H9 (cell line): Measurements from ENCODE around the gene MRPS5. TPM values are rescaled to one million over a fixed set of nuclear protein-coding genes. Genes with fewer than 3 reads are reported as not detected.

Experiments used
- DNase-seq: peaks from one replicate; pipeline ENCODE4 v3.0.0-alpha.2; 2017
- H2AFZ ChIP-seq: one replicate; pipeline ENCODE4 v1.6.1; 2013; ENCODE audit warnings: mild to moderate bottlenecking, low read length, control low read depth, moderate library complexity
- H2AK5ac ChIP-seq: 2 replicates; pipeline ENCODE4 v1.6.1; 2013; ENCODE audit warnings: low read length, control low read depth, mixed read lengths; ENCODE audit not compliant: insufficient read length
- H2BK120ac ChIP-seq: one replicate; pipeline ENCODE4 v1.6.1; 2013; ENCODE audit warnings: low read depth, mild to moderate bottlenecking, low read length, control low read depth, inconsistent platforms; ENCODE audit not compliant: poor library complexity, severe bottlenecking
- H2BK12ac ChIP-seq: 2 replicates; pipeline ENCODE4 v1.6.1; 2013; ENCODE audit warnings: low read length, control low read depth, mixed read lengths, low read depth; ENCODE audit not compliant: insufficient read length
- H2BK15ac ChIP-seq: 2 replicates; pipeline ENCODE4 v1.6.1; 2013; ENCODE audit warnings: low read depth, low read length, control low read depth
- H2BK20ac ChIP-seq: one replicate; pipeline ENCODE4 v1.6.1; 2013; ENCODE audit warnings: low read depth, mild to moderate bottlenecking, low read length, control low read depth, inconsistent platforms; ENCODE audit not compliant: poor library complexity, severe bottlenecking
- H2BK5ac ChIP-seq: 2 replicates; pipeline ENCODE4 v1.6.1; 2013; ENCODE audit warnings: low read length, control low read depth, mixed read lengths; ENCODE audit not compliant: insufficient read length
- H3K14ac ChIP-seq: 2 replicates; pipeline ENCODE4 v1.6.1; 2013; ENCODE audit warnings: low read length, control low read depth; ENCODE audit not compliant: insufficient read depth
- H3K18ac ChIP-seq: 2 replicates; pipeline ENCODE4 v1.6.1; 2013; ENCODE audit warnings: low read depth, mild to moderate bottlenecking, mixed read lengths, low read length, control low read depth; ENCODE audit not compliant: insufficient read length
- H3K23ac ChIP-seq: 2 replicates; pipeline ENCODE4 v1.6.1; 2013; ENCODE audit warnings: low read length, control low read depth, mixed read lengths, low read depth; ENCODE audit not compliant: insufficient read length
- H3K23me2 ChIP-seq: 2 replicates; pipeline ENCODE4 v1.6.1; 2013; ENCODE audit warnings: low read depth, mild to moderate bottlenecking, mixed read lengths, low read length, control low read depth; ENCODE audit not compliant: insufficient read length, poor library complexity, severe bottlenecking
- H3K27ac ChIP-seq: 2 replicates; pipeline ENCODE4 v1.5.1; 2013; ENCODE audit warnings: low read length, control low read depth, mixed read lengths, low read depth; ENCODE audit not compliant: insufficient read length
- H3K27me3 ChIP-seq: 2 replicates; pipeline ENCODE4 v1.6.1; 2013; ENCODE audit warnings: low read length, control low read depth, inconsistent platforms; ENCODE audit not compliant: insufficient read depth
- H3K4ac ChIP-seq: 2 replicates; pipeline ENCODE4 v1.6.1; 2013; ENCODE audit warnings: low read depth, mild to moderate bottlenecking, control low read depth, inconsistent platforms, low read length, moderate library complexity
- H3K4me1 ChIP-seq: 2 replicates; pipeline ENCODE4 v1.6.1; 2013; ENCODE audit warnings: low read length, control low read depth, inconsistent platforms; ENCODE audit not compliant: insufficient read depth
- H3K4me2 ChIP-seq: 2 replicates; pipeline ENCODE4 v1.6.1; 2013; ENCODE audit warnings: low read length, control low read depth, mixed read lengths; ENCODE audit not compliant: insufficient read length, insufficient read depth
- H3K56ac ChIP-seq: 2 replicates; pipeline ENCODE4 v1.6.1; 2013; ENCODE audit warnings: low read depth, mild to moderate bottlenecking, mixed read lengths, low read length, control low read depth; ENCODE audit not compliant: insufficient read length
- H3K79me1 ChIP-seq: 2 replicates; pipeline ENCODE4 v1.6.1; 2013; ENCODE audit warnings: low read depth, mild to moderate bottlenecking, moderate library complexity, low read length, control low read depth, inconsistent platforms; ENCODE audit not compliant: insufficient read depth, poor library complexity, severe bottlenecking
- H3K79me2 ChIP-seq: 2 replicates; pipeline ENCODE4 v1.6.1; 2013; ENCODE audit warnings: low read length, control low read depth, inconsistent platforms; ENCODE audit not compliant: insufficient read depth
- H3K9ac ChIP-seq: 2 replicates; pipeline ENCODE4 v1.6.1; 2013; ENCODE audit warnings: low read length, control low read depth, mixed read lengths; ENCODE audit not compliant: insufficient read length; ENCODE audit errors: extremely low read depth
- H3K9me3 ChIP-seq: one replicate; pipeline ENCODE4 v1.6.1; 2013; ENCODE audit warnings: low read depth, low read length, inconsistent platforms; ENCODE audit not compliant: control insufficient read depth
- H3T11ph ChIP-seq: one replicate; pipeline ENCODE4 v1.6.1; 2013; ENCODE audit warnings: mild to moderate bottlenecking, low read length, control low read depth, inconsistent platforms
- H4K20me1 ChIP-seq: one replicate; pipeline ENCODE4 v1.6.1; 2013; ENCODE audit not compliant: control insufficient read depth, insufficient read length, insufficient read depth
- H4K5ac ChIP-seq: 2 replicates; pipeline ENCODE4 v1.6.1; 2013; ENCODE audit warnings: low read depth, mild to moderate bottlenecking, mixed read lengths, low read length, control low read depth; ENCODE audit not compliant: insufficient read length
- H4K8ac ChIP-seq: replicated peaks from 2 replicates; pipeline ENCODE4 v1.6.1; 2013; ENCODE audit warnings: low read length, control low read depth, mixed read lengths, low read depth; ENCODE audit not compliant: insufficient read length
- H4K91ac ChIP-seq: 2 replicates; pipeline ENCODE4 v1.6.1; 2013; ENCODE audit warnings: low read depth, mild to moderate bottlenecking, moderate library complexity, mixed read lengths, low read length, control low read depth; ENCODE audit not compliant: insufficient read length
- H3K27ac Mint-ChIP-seq, 3 experiments: 2 replicates in 2 of 3; 3 replicates in 1 of 3; pipeline ENCODE4 v1.8.0; 2020 to 2021; ENCODE audit warnings: mixed read lengths in 3 of 3, mild to moderate bottlenecking in 1 of 3, moderate library complexity in 1 of 3
- H3K27me3 Mint-ChIP-seq: 2 replicates; pipeline ENCODE4 v1.8.0; 2021; ENCODE audit warnings: low read depth, mild to moderate bottlenecking, moderate library complexity, mixed read lengths
- H3K36me3 Mint-ChIP-seq, 3 experiments: 2 replicates in 2 of 3; 3 replicates in 1 of 3; pipeline ENCODE4 v1.8.0; 2020 to 2021; ENCODE audit warnings: low read depth in 3 of 3, mixed read lengths in 3 of 3; ENCODE audit not compliant: insufficient read depth in 1 of 3
- H3K4me1 Mint-ChIP-seq, 2 experiments: 2 replicates each; pipeline ENCODE4 v1.8.0; 2020; ENCODE audit warnings: mixed read lengths in 2 of 2
- H3K4me3 Mint-ChIP-seq, 2 experiments: 2 replicates in 1 of 2; 3 replicates in 1 of 2; pipeline ENCODE4 v1.8.0; 2020 to 2021; ENCODE audit warnings: mild to moderate bottlenecking in 2 of 2, mixed read lengths in 2 of 2, moderate library complexity in 1 of 2
- H3K9me3 Mint-ChIP-seq, 2 experiments: 2 replicates in 1 of 2; 3 replicates in 1 of 2; pipeline ENCODE4 v1.8.0; 2020; ENCODE audit warnings: mild to moderate bottlenecking in 2 of 2, mixed read lengths in 2 of 2, moderate library complexity in 1 of 2
- CTCF ChIP-seq: fragments of 200-600 bp; sonication (generic); conservative IDR thresholded peaks from 3 replicates; pipeline ENCODE4 v1.8.0; 2021; ENCODE audit warnings: antibody characterized with exemption, mild to moderate bottlenecking
- WGBS: extraction: QIAGEN DNeasy Blood & Tissue Kit; methylation state at CpG from one replicate; pipeline ENCODE4 v1.1.7; 2013; ENCODE audit warnings: missing lambda C conversion rate, low lambda C conversion rate, mixed read lengths; ENCODE audit not compliant: insufficient read length; ENCODE audit errors: extremely low coverage; 5-methylcytosine and 5-hydroxymethylcytosine counted together
- total RNA-seq: library from RNA; stranded (reverse); gene quantifications from 2 replicates; pipeline ENCODE4 v1.2.1, GENCODE V29; 2021

The MRPS5 gene
- total RNA-seq, 1 experiment from 2014 or later: 50.9 TPM

DNA sequence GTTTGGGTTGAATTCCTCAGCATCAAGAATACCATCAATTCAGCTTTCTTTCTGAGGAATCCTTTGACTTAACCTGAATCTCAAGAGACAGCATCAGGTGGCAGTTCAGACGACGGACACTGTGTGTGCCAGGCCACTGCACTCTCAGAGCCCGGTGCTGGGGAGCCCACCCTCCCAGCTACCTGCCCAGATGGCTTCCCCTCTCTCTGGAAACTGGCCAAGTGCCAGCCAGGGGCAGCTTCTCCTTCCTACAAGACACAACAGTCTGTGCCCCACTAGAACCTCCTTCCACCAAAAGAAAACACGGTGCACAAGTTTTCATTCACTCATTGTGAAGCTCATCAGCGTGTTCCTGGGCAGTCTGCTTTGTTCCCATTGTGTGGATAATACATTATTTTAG, 67.6 kb downstream of the MRPS5 start:
- H4K5ac ChIP-seq: no peak overlapping the region
- H3K4ac ChIP-seq: no peak overlapping the region
- H2BK120ac ChIP-seq: no peak overlapping the region
- no peak overlapping the region for H2BK15ac ChIP-seq
- DNase-seq: no peak
- no peak overlapping the region for H3K27ac ChIP-seq
- no peaks in the 10 kb centered on the region for H3K27me3 ChIP-seq
- no peak overlapping the region for H3K56ac ChIP-seq
- H3K79me1 ChIP-seq: no peaks in the 10 kb centered on the region
- no peak overlapping the region for H4K91ac ChIP-seq
- TF ChIP-seq CTCF: no peak
- no peak overlapping the region for H3K4me2 ChIP-seq
- H3K4me1 Mint-ChIP-seq: peaks cover 4 to 8% of the 10 kb centered on the region in 2 experiments
- no peaks in the 10 kb centered on the region for H4K20me1 ChIP-seq
- no peak overlapping the region for H2BK5ac ChIP-seq
- no peak overlapping the region for H3K9ac ChIP-seq
- H3K9me3 Mint-ChIP-seq: no peaks in the 10 kb centered on the region
- no peak overlapping the region for H4K8ac ChIP-seq
- no peak overlapping the region for H2BK12ac ChIP-seq
- no peaks in the 10 kb centered on the region; the same call in 1 of the 2 replicates for H3K4me1 ChIP-seq
- H3K79me2 ChIP-seq: no peaks in the 10 kb centered on the region
- peaks cover 45% of the 10 kb centered on the region for H3K27me3 Mint-ChIP-seq
- no peak overlapping the region for H2AK5ac ChIP-seq
- no peak overlapping the region for H2BK20ac ChIP-seq
- no peak overlapping the region for H3K27ac Mint-ChIP-seq
- no peak overlapping the region for H3K14ac ChIP-seq
- no CpG with 5 or more reads among the region's 5 CpGs for WGBS
- no peaks in the 10 kb centered on the region for H3K36me3 Mint-ChIP-seq
- no peak overlapping the region for H3K23ac ChIP-seq
- no peak overlapping the region for H3K4me3 Mint-ChIP-seq
- no peak overlapping the region for H2AFZ ChIP-seq
- no peak overlapping the region for H3K18ac ChIP-seq
- H3T11ph ChIP-seq: no peak overlapping the region
- no peaks in the 10 kb centered on the region for H3K9me3 ChIP-seq
- no peaks in the 10 kb centered on the region for H3K23me2 ChIP-seq
